ENCODE measurements around the gene ZNF92.
"Not testable (repeated sequence)": the region's sequence is repeated elsewhere in the genome, so short reads cannot be mapped to it uniquely, and the experiment has no call there.

Gene ZNF92

DNA sequence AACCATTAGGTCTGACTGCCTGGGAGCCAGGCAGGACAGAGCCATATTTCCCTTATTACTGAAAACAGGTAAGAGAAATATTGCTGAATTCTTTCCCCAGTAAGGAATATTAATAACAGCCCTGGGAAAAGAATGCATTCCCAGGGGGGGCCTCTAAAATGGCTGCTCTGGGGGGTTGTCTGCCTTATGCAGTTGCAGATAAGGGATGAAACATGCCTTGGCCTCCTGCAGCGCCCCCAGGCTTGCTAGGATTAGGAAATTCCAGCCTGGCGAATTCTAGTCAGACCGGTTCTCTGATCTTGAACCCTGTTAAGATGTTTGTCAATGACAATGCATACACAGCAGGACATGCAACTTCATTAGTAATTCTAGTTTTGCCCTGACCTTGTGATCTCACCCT lies 49.6 kb downstream of the ZNF92 start:
- not testable (repeated sequence) for DNase-seq (ENCODE audit: low read depth in 2 of 2)

DNA sequence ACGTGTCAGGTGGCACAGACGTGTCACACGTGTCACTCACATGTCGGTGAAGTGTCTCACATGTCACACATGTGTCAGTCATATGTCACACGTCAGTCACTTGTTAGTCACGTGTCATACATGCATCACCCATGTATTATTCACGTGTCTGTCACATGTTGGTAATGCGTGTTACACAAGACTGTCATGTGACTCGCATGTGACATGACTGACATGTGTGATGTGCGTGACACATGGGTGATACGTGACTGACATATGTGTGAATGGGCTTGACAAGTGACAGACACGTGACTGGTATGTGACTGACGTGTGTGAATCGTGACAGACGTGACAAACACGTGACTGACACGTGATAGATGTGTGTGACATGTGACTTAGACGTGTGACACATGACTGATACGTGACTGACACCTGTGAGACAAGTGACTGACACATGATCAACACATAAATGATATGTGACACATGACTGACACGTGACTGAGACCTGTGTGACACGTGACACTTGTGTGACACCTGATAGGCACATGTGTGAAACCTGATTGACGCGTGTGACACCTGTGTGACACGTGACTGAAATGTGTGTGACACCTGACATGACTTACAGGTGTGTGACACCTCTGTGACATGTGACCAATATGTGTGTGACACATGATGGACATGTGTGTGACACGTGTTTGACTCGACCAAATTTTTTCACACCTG lies 56.1 kb downstream of the ZNF92 start:
- DNase-seq (ENCODE audit: low read depth in 2 of 2) = no peak

DNA sequence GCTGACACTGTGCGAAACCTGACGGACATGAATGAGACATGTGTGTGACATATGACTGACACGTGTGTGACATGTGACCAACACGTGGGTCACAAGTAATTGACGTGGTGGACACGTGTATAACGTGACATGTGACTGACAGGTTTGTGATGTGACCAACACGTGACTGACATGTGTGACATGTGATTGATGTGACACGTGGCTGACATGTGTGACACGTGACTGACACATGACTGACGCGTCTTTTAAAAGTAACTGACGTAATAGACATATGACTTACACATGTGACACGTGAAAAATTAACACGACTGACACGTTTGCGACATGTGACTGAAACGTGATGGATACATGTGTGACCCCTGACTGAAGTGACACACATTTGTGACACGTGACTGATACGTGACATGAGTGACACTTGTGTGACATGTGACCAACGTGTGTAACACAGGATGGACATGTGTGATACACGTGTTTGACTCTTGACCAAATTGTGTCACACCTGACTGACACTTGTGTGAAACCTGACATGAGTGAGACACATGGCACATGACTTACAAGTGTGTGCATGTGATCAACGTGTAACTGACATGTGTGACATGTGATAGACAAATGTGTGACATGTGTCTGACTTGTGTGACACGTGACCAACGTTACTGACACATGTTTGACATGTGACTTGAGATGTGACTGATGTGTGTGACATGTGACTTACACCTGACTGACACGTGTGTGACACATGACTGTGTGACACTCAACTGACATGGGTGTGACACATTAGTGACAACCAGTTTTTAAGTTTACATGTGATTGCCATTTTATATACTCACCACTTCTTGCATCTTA lies 56.9 kb downstream of the ZNF92 start:
- no peak for DNase-seq (ENCODE audit: low read depth in 2 of 2)

DNA sequence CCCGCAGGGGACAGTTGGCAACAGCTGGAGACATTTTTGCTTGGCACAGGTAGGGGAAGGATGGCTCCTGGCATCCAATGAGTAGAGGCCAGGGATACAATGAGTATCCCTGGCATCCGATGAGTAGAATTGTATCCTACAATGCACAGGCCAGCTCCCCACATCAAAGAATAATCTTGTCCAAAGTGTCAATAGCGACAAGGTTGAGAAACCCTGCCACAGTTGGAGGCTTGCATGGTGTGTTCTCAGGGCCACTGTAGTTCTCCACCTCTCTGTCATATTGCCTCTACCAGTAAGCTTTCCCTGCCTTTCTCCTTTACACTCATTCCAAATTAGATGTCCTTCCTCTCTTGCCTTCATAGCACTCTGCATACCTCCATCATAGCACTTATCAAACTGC lies 60.7 kb downstream of the ZNF92 start:
- no peak for DNase-seq (ENCODE audit: low read depth in 2 of 2)

DNA sequence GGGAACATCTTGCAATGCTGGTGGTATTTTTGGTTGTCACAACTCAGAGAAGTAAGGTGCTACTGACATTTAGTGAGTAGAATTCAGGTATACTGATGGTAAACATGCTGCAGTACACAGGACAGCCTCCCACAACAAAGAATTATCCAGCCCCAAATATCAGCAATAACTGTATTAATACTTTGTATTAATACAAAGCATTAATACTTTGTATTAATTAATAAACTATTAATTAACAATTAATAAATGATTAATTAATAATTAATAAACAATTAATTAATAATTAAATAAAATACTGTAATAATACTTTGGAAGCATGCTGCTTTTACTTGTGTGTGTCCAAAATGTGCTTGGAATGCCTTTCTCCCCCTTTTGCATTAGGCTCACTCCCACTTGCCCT lies 62.5 kb downstream of the ZNF92 start:
- no peak for DNase-seq (ENCODE audit: low read depth in 2 of 2)

DNA sequence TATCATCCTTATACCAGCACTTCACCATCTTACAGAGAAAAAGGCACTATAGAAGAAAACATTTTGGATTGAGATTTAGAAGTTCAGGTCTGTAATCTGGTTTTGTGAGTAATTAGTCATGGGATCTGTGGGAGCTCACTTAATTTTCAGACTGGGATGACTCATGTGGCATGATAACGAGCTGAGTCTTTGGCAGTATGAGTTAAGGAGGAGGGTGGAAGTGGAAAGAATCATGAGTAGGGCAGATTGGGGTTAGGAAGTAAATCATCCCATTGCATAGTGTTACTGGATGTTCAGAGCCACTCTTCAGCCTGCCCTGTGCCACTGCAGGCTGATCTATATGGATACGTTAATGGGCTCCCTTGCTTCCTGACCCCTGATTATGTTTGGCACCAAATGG lies 64.9 kb downstream of the ZNF92 start:
- no peak for DNase-seq (ENCODE audit: low read depth in 2 of 2)

DNA sequence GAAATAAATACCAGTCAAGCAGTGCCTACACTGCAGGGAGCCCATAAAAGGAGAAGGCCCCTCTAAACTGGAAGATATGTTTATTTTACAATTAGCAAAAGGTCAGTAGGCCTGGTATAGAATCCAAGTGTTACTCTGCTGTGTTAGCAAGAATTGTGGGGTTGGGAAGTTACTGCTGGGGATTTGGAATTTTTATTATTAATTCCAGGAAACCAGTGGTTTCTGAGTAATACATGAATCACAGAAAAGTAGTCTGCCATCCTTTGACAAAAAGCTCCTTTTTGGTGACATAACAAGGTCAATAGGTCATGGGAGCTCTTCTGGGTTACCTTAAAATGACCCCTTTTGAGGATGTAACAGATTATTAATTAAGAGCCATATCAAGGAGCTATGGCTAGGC lies 67.4 kb downstream of the ZNF92 start:
- DNase-seq (ENCODE audit: low read depth in 2 of 2) = no peak

DNA sequence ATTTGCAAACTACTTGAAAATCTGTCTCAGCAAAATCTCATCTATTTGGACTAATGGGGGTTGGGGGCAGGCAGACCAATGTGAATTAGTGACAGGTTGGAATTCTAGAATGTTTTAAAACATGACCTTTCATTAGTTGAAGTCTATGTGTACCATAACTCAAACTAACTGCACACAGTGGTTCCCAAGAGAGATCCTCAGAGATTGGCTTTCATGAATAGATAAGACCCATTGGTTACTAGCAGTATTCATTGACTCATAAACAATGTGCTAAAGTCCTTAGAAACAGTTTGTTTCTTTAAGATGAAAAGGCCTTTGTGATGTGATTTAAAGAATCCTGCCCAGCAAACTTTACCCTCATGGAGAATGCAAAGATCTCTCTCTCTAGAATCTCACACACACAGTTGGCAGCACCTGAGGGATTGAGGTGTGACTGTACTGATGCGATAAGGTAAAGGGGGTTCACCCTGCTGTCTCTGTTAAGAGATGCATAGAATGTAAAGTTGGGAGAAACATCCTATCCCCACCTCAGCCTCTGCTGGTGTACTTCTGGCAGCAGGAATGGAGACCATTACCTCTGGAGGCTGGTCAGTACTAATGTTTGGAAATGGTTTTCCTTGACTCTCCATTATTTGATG lies 70.7 kb downstream of the ZNF92 start:
- no peak for DNase-seq (ENCODE audit: low read depth in 2 of 2)

DNA sequence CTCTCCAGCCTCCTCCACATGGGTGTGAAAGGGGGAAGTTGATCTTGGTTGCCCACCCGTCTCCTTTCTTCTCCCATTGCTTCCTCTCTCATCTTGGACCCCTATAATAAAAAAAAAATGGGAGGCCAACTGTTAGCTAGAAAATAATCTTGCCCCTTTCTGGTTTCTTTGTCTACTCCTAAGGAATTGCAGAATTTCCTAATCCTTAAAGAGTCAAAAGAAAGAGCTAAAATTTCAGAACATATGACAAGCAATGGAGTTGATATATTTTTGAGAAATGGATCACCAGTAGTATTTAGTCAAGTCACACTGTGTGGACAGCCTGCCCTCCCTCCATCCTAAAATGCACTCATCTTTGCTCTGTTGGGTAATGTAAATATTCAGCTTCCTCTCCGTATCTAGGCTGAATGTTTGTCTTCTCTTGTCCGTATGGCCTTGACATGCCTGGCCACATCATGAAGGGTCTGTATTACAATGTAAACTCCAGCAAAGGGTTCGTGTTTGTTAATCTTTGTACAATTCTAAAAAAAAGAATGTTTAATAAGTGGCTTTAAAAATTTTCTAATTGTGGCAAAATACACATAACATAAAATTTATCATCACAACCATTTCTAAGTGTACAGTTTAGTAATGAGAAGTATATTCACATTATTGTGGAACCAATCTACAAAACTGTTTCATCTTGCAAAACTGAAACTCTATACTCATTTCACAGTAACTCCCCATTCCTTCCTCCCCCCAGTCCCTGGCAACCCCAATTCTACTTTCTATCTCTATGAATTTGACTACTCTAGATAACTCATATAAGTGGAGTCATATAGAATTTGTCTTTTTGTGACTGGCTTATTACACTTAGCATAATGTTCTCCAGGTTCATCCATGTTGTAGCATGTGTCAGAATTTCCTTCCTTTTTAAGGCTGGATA lies 71.5 kb downstream of the ZNF92 start:
- DNase-seq (ENCODE audit: low read depth in 2 of 2) = no peak

DNA sequence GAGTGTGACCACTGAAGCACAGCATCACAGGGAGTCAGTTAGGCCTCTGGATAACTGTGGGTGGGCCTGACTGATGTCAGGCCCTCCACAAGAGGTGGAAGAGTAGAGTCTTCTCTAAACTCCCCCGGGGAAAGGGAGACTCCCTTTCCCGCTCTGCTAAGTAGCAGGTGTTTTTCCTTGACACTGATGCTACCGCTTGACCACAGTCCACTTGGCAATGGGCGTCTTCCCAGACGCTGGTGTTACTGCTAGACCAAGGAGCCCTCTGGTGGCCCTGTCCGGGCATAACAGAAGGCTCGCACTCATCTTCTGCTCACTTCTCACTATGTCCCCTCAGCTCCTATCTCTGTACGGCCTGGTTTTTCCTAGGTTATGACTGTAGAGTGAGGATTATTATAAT lies 73.4 kb downstream of the ZNF92 start:
- not testable (repeated sequence) for DNase-seq (ENCODE audit: low read depth in 2 of 2)

DNA sequence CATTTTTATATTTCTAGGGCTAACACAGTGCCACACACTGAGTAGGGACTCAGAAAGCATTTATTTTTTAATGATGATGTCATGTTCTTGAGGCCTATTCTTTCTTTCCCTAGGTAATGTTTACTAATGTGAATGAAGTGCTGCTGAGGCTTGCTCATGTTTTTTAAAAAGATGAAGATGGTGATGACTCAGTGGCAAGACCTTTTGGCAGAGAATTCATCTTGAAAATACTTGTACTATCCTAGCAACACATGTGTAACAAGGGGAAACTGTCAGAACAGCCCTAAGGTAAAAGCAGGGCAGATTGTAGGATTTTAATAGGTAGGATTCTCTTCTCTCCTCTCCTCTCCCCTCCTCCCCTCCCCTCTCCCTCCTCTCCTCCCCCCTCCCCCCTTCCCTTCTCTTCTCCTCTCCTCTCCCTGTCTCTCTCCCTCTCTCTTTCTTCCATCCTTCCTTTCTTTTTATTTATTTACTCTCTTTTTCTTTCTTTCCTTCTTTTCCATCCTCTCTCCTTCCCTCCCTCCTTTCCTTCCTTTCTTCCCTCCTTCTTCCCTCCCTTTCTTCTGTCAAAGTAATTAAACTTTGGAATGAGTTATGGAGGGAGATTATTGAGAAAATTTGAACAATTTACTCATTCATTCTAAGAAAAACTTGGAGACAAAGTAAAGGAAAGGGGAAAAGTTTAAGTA lies 75.3 kb downstream of the ZNF92 start:
- DNase-seq (ENCODE audit: low read depth in 2 of 2) = no peak

DNA sequence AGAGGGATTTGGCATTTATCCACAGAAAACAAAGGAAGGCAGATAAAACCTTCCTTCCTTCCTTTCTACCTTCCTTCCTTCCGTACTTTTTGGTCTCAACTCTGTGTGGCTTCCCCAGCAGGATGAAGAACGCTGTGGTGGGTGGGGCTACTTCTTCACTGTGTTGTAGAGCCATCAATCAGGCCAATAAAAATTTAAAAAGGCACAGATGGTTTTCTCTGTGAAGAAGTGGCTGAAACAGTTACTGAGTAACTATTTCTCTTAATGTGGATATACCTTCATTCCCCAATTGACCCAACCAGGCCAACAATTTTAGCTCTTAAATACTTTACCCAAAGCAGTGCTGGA lies 75.8 kb downstream of the ZNF92 start:
- DNase-seq (ENCODE audit: low read depth in 2 of 2) = no peak

All from activated CD4-positive, alpha-beta T cell treated with anti-CD3 and anti-CD28 coated beads for 24 hours (primary cell).